ENCODE measurements around the gene PPARG. TPM values are rescaled to one million over a fixed set of nuclear protein-coding genes. Genes with fewer than 3 reads are reported as not detected.

The PPARG gene
- total and polyA plus RNA-seq, 4 donors, result 5.2 to 15.7 (median 7.0) TPM

GRCh38 chr3:12292770-12293169 lies 3.9 kb downstream of the PPARG start (continued):
- TF ChIP-seq ATF3 (IDR thresholded peaks at IDR 0.05), result no peak

GRCh38 chr3:12294885-12295580 lies 6.2 kb downstream of the PPARG start:
- no peaks in the 10 kb centered on the region for H3K9me3 ChIP-seq (ENCODE audit: control insufficient read depth in 4 of 4, low read length in 3 of 4)
- TF ChIP-seq FOXA1 (IDR thresholded peaks at IDR 0.05) (no peak), JUND (IDR thresholded peaks at IDR 0.05) (no peak), HNF4G (IDR thresholded peaks at IDR 0.05) (no peak), TAF1 (conservative IDR thresholded peaks at IDR 0.05) (no peak), ZBTB33 (IDR thresholded peaks at IDR 0.05) (no peak), REST (IDR thresholded peaks at IDR 0.05) (no peak), RAD21 (IDR thresholded peaks at IDR 0.05) (no peak), FOXA2 (IDR thresholded peaks at IDR 0.05) (no peak), YY1 (IDR thresholded peaks at IDR 0.05) (no peak), HNF4A (conservative IDR thresholded peaks at IDR 0.05) (no peak), NR2F2 (IDR thresholded peaks at IDR 0.05) (no peak), GABPA (IDR thresholded peaks at IDR 0.05 in 1 of 2, conservative IDR thresholded peaks at IDR 0.05 in 1 of 2) (no peak), SP1 (IDR thresholded peaks at IDR 0.05) (no peak), EGR1 (IDR thresholded peaks at IDR 0.05; ENCODE audit: low read depth in 2 of 2) (no peak), CTCF (IDR thresholded peaks at IDR 0.05; ENCODE audit: low read depth, low read length, missing input control) (no peak), MAX (IDR thresholded peaks at IDR 0.05) (no peak), ATF3 (IDR thresholded peaks at IDR 0.05) (no peak), RXRA (IDR thresholded peaks at IDR 0.05) (no peak)
- H3K4me3 ChIP-seq (ENCODE audit: low read depth in 1 of 3, low read length in 3 of 3), result no peak overlapping the region
- peaks cover 0 to 3% (median 0%) of the 10 kb centered on the region in 4 donors for H3K4me1 ChIP-seq (ENCODE audit: control insufficient read depth in 4 of 4, insufficient read depth in 4 of 4, low read length in 3 of 4)
- no peaks in the 10 kb centered on the region for H3K36me3 ChIP-seq (ENCODE audit: control insufficient read depth in 4 of 4, insufficient read depth in 3 of 4, low read depth in 1 of 4, low read length in 3 of 4)
- no peak for DNase-seq (ENCODE audit: low spot score)
- no peaks in the 10 kb centered on the region for H3K27me3 ChIP-seq (ENCODE audit: control insufficient read depth in 4 of 4, insufficient read depth in 4 of 4, low read length in 3 of 4)
- 94% methylated on average over 6 of the region's 6 CpGs for WGBS
- H3K27ac ChIP-seq (ENCODE audit: low read depth in 1 of 2, low read length in 2 of 2), result no peak overlapping the region
- H3K9ac ChIP-seq (ENCODE audit: low read depth in 1 of 2, low read length in 2 of 2), result no peak overlapping the region
